HepG2 (cell line): ENCODE measurements around the gene CNOT1. TPM values are rescaled to one million over a fixed set of nuclear protein-coding genes. Genes with fewer than 3 reads are reported as not detected.

ENCODE experiments used
- AGO2 ChIP-seq: fragments of 200-400 bp; formaldehyde crosslinking; optimal IDR thresholded peaks from 2 replicates; pipeline ENCODE3; 2017; ENCODE audit warnings: mild to moderate bottlenecking, low read depth, low read length, moderate library complexity
- ESRRA ChIP-seq: sonication (generic); formaldehyde crosslinking; IDR thresholded peaks from 2 replicates; pipeline ENCODE4 v1.5.1; 2020; ENCODE audit warnings: mild to moderate bottlenecking, low read depth, missing genetic modification reagents
- GLI4 ChIP-seq: sonication (generic); formaldehyde crosslinking; IDR thresholded peaks from 2 replicates; pipeline ENCODE4 v1.5.1; 2020; ENCODE audit warnings: missing genetic modification reagents, mild to moderate bottlenecking, moderate library complexity, borderline replicate concordance
- HBP1 ChIP-seq: IDR thresholded peaks from 2 replicates; pipeline ENCODE4 v1.6.1; 2016; ENCODE audit warnings: low read depth, control low read depth
- PAXIP1 ChIP-seq: sonication (generic); formaldehyde crosslinking; conservative IDR thresholded peaks from 2 replicates; pipeline ENCODE4 v1.4.0; 2020; ENCODE audit warnings: mild to moderate bottlenecking, missing genetic modification reagents, moderate library complexity
- TCF7 ChIP-seq: sonication (generic); IDR thresholded peaks from 2 replicates; pipeline ENCODE4 v1.6.1; 2016; ENCODE audit warnings: antibody characterized with exemption, low read depth
- ZBTB2 ChIP-seq: sonication (generic); formaldehyde crosslinking; IDR thresholded peaks from 2 replicates; pipeline ENCODE4 v1.8.0; 2022; ENCODE audit warnings: low read depth, missing genetic modification reagents
- ZBTB4 ChIP-seq: sonication (generic); formaldehyde crosslinking; IDR thresholded peaks from 2 replicates; pipeline ENCODE4 v1.4.0; 2020; ENCODE audit warnings: missing genetic modification reagents, mild to moderate bottlenecking, borderline replicate concordance
- ZNF253 ChIP-seq: sonication (generic); formaldehyde crosslinking; IDR thresholded peaks from 2 replicates; pipeline ENCODE4 v1.8.0; 2022; ENCODE audit warnings: mild to moderate bottlenecking, missing genetic modification reagents, borderline replicate concordance
- ZNF672 ChIP-seq: sonication (generic); formaldehyde crosslinking; IDR thresholded peaks from 2 replicates; pipeline ENCODE4 v1.8.1; 2022; ENCODE audit warnings: missing genetic modification reagents
- ZNF781 ChIP-seq: sonication (generic); formaldehyde crosslinking; IDR thresholded peaks from 2 replicates; pipeline ENCODE4 v1.5.1; 2020; ENCODE audit warnings: borderline replicate concordance, mild to moderate bottlenecking, missing genetic modification reagents; ENCODE audit errors: not compliant biosample characterization
- polyA plus RNA-seq, 8 experiments: library from polyadenylated mRNA; depleted of rRNA in 3 of 8; stranded (reverse) in 7 of 8; unstranded in 1 of 8; fragments of >200 nt; fragmentation: Illumina TruSeq in 4 of 8; extraction: Trizol in 4 of 8; gene quantifications; 2 replicates each; pipeline versions ENCODE4 v1.2.1 to v1.2.3, GENCODE V29; 2011 to 2016; ENCODE audit warnings: low read depth in 4 of 8, missing spikeins in 1 of 8, mixed read lengths in 1 of 8; ENCODE audit not compliant: insufficient read depth in 1 of 8
- total RNA-seq, 5 experiments: library from RNA; depleted of rRNA; stranded (reverse); fragments of >200 nt; fragmentation: Illumina TruSeq; extraction: Trizol; gene quantifications; 2 replicates each; pipeline ENCODE4 v1.2.3, GENCODE V29; 2016; ENCODE audit warnings: low read depth in 1 of 5
- TF ChIP-seq, protein P1 (sequence below): sonication (generic); formaldehyde crosslinking; IDR thresholded peaks from 2 replicates; pipeline ENCODE4 v1.8.0; 2022; ENCODE audit warnings: mild to moderate bottlenecking, missing genetic modification reagents, moderate library complexity

The CNOT1 gene
- total and polyA plus RNA-seq, 2 of the 13 experiments (the other 11 are each of a cell fraction or from before 2014, with no cell fraction given), result 188 to 232 TPM

DNA sequence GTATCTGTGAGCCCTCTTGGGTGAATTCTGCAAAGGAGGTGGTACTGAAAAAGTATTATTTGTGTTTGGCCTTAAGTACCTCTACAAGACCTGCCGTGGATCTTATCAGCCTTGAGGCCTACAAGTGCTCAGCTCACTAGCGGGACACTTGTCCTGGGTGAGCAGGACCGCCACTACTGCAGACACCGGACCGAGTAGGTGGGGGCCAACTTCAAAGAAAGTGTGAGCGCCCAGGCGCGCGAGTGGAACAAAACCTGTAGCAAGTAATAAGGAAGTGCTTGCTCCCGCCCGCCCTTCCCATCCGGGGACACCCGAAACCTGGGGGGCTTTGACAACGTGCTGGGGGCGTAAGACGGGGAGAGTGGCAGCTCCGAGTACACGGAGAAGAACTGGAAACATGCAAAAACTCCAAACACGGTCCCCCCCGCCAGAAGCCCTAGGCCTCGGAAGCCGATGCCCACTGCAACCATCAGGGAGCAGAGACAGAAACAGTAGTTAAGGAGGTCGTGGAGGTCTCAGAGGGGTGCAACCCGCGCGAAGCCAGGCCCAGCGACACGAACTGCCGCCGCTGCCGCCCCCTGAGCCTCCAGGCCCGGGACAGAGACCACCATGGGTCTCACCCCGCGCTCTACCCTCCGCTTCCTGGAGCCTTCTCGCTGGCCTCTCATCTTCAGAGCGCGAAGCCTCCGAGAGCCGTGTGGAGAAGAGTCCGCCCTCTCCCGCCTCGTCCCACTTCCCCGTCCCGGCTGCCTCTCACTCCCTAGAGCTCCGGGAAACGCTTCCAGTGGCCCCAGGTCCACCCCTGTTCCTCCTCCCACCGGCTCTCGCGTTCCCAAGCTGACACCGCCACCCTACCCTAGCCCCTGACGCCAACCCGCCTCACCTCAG lies 537 bp downstream of the CNOT1 start (continued):
- TF ChIP-seq PAXIP1 (CRISPR knock-in tag) (no peak), ZBTB2 (no peak; the same call in 1 of the 2 replicates), ESRRA (CRISPR knock-in tag) (0 out of 2 replicates have a peak, but pooled peaks have one; percentile 15), ZBTB4 (CRISPR knock-in tag) (no peak), AGO2 (peak; percentile 90), GLI4 (CRISPR knock-in tag) (0 out of 2 replicates have a peak, but pooled peaks have one; percentile 42), TCF7 (peak; percentile 66), ZNF253 (CRISPR knock-in tag) (peak; percentile 30; the same call in 1 of the 2 replicates), HBP1 (0 out of 2 replicates have a peak, but pooled peaks have one; percentile 38), ZNF672 (CRISPR knock-in tag) (0 out of 2 replicates have a peak, but pooled peaks have one; percentile 76), ZNF781 (CRISPR knock-in tag) (peak; percentile 3)
- TF ChIP-seq, protein P1, sequence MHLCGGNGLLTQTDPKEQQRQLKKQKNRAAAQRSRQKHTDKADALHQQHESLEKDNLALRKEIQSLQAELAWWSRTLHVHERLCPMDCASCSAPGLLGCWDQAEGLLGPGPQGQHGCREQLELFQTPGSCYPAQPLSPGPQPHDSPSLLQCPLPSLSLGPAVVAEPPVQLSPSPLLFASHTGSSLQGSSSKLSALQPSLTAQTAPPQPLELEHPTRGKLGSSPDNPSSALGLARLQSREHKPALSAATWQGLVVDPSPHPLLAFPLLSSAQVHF (CRISPR knock-in tag), result 0 out of 2 replicates have a peak, but pooled peaks have one; percentile 75
